IMR-90 (cell line): ENCODE measurements around the gene AJAP1. TPM values are rescaled to one million over a fixed set of nuclear protein-coding genes. Genes with fewer than 3 reads are reported as not detected.

Source experiments
- ATAC-seq: fragments of 200-7000 bp; cut with Tn5 transposase; 2 replicates; pipeline ENCODE4 v1.9.1; 2020; ENCODE audit warnings: low read depth, mild to moderate bottlenecking, moderate library complexity
- BruUV-seq: library from RNA; stranded (reverse); fragments of 400-500 nt; replicated peaks from 2 replicates; lab custom pipeline; 2021; lab: Mats Ljungman, UMichigan
- CTCF ChIA-PET: fragments of 300-600 bp; formaldehyde crosslinking; extraction: SDS; loops from one replicate; lab custom pipeline; 2021; ENCODE audit warnings: antibody characterized with exemption; lab: Yijun Ruan, JAX
- POLR2A ChIA-PET: fragments of 300-600 bp; sonication (Branson Sonifier 250); formaldehyde crosslinking; loops from one replicate; lab custom pipeline; 2022; ENCODE audit warnings: antibody characterized with exemption; ENCODE audit not compliant: unreplicated experiment; lab: Charles Lee
- DNase-seq: peaks from one replicate; pipeline ENCODE4 v3.0.0; 2013
- H2AFZ ChIP-seq: replicated peaks from 2 replicates; pipeline ENCODE3; 2013; ENCODE audit warnings: low read length, mild to moderate bottlenecking; ENCODE audit not compliant: poor library complexity
- H2AK5ac ChIP-seq: 2 replicates; pipeline ENCODE4 v1.6.1; 2013; ENCODE audit warnings: low read depth, low read length, inconsistent platforms
- H2AK9ac ChIP-seq: replicated peaks from 2 replicates; pipeline ENCODE3; 2013; ENCODE audit warnings: mild to moderate bottlenecking, low read depth, low read length, moderate library complexity; ENCODE audit not compliant: poor library complexity
- H2BK120ac ChIP-seq: 2 replicates; pipeline ENCODE4 v1.6.1; 2013; ENCODE audit warnings: low read depth, low read length, inconsistent platforms
- H2BK15ac ChIP-seq: 3 replicates; pipeline ENCODE4 v1.6.1; 2013; ENCODE audit warnings: low read depth, low read length, inconsistent platforms
- H2BK20ac ChIP-seq: 2 replicates; pipeline ENCODE4 v1.6.1; 2013; ENCODE audit warnings: low read depth, mild to moderate bottlenecking, inconsistent platforms, low read length, moderate library complexity
- H2BK5ac ChIP-seq: 2 replicates; pipeline ENCODE4 v1.6.1; 2013; ENCODE audit warnings: mild to moderate bottlenecking, low read depth, low read length, inconsistent platforms; ENCODE audit not compliant: poor library complexity, severe bottlenecking
- H3K14ac ChIP-seq: replicated peaks from 2 replicates; pipeline ENCODE4 v1.6.1; 2013; ENCODE audit warnings: low read depth, low read length, inconsistent platforms
- H3K18ac ChIP-seq: 2 replicates; pipeline ENCODE4 v1.6.1; 2013; ENCODE audit warnings: low read depth, low read length, control low read depth
- H3K23ac ChIP-seq: 2 replicates; pipeline ENCODE4 v1.6.1; 2013; ENCODE audit warnings: low read depth, low read length, inconsistent platforms
- H3K27ac ChIP-seq: 2 replicates; pipeline ENCODE4 v1.5.1; 2013; ENCODE audit warnings: mild to moderate bottlenecking, control low read depth, low read length; ENCODE audit not compliant: insufficient read depth
- H3K27me3 ChIP-seq: 2 replicates; pipeline ENCODE4 v1.6.1; 2013; ENCODE audit warnings: low read length; ENCODE audit not compliant: control insufficient read depth, insufficient read depth
- H3K36me3 ChIP-seq: 2 replicates; pipeline ENCODE4 v1.6.1; 2013; ENCODE audit warnings: low read length, mixed read lengths; ENCODE audit not compliant: control insufficient read depth, insufficient read depth
- H3K4ac ChIP-seq: 2 replicates; pipeline ENCODE4 v1.6.1; 2013; ENCODE audit warnings: low read depth, low read length, inconsistent platforms
- H3K4me1 ChIP-seq: 2 replicates; pipeline ENCODE4 v1.6.1; 2013; ENCODE audit warnings: low read length, mixed read lengths; ENCODE audit not compliant: control insufficient read depth, insufficient read depth
- H3K4me2 ChIP-seq: 2 replicates; pipeline ENCODE4 v1.6.1; 2013; ENCODE audit warnings: low read depth, mild to moderate bottlenecking, control low read depth, low read length, moderate library complexity
- H3K4me3 ChIP-seq: 2 replicates; pipeline ENCODE4 v1.5.1; 2013; ENCODE audit warnings: low read depth, mild to moderate bottlenecking, control low read depth, low read length, moderate library complexity; ENCODE audit not compliant: insufficient read depth
- H3K56ac ChIP-seq: 2 replicates; pipeline ENCODE4 v1.6.1; 2013; ENCODE audit warnings: low read length, inconsistent platforms; ENCODE audit not compliant: insufficient read depth; ENCODE audit errors: extremely low read depth
- H3K79me1 ChIP-seq, 2 experiments: 2 replicates each; pipeline ENCODE4 v1.6.1; 2013; ENCODE audit warnings: low read length in 2 of 2, inconsistent platforms in 1 of 2, low read depth in 1 of 2
- H3K9ac ChIP-seq: 2 replicates; pipeline ENCODE4 v1.6.1; 2013; ENCODE audit warnings: low read depth, low read length, control low read depth
- H3K9me1 ChIP-seq: 2 replicates; pipeline ENCODE4 v1.6.1; 2013; ENCODE audit warnings: low read length, inconsistent platforms; ENCODE audit not compliant: insufficient read depth
- H3K9me3 ChIP-seq: 2 replicates; pipeline ENCODE4 v1.6.1; 2013; ENCODE audit warnings: low read length; ENCODE audit not compliant: control insufficient read depth, insufficient read depth
- H4K20me1 ChIP-seq: 2 replicates; pipeline ENCODE4 v1.6.1; 2013; ENCODE audit warnings: low read length, inconsistent platforms; ENCODE audit not compliant: insufficient read depth
- H4K5ac ChIP-seq: 2 replicates; pipeline ENCODE4 v1.6.1; 2013; ENCODE audit warnings: mild to moderate bottlenecking, low read depth, low read length, control low read depth
- H4K8ac ChIP-seq, 2 experiments: 2 replicates each; pipeline ENCODE4 v1.6.1; 2013; ENCODE audit warnings: low read depth in 2 of 2, low read length in 2 of 2, control low read depth in 1 of 2, inconsistent platforms in 1 of 2
- H4K91ac ChIP-seq: 2 replicates; pipeline ENCODE4 v1.6.1; 2013; ENCODE audit warnings: low read depth, low read length, inconsistent platforms; ENCODE audit not compliant: insufficient read depth
- SMC3 ChIP-seq: fragments of 150-350 bp; IDR thresholded peaks from 2 replicates; pipeline ENCODE4 v1.6.1; 2016; ENCODE audit warnings: low read depth, mild to moderate bottlenecking, antibody characterized with exemption, low read length, moderate library complexity
- WGBS, 2 experiments: methylation state at CpG; one replicate each; pipeline versions ENCODE4 v1.1.5 to v1.1.7; 2013; ENCODE audit warnings: missing lambda C conversion rate in 2 of 2; ENCODE audit not compliant: insufficient read length in 1 of 2; ENCODE audit errors: extremely low coverage in 2 of 2; 5-methylcytosine and 5-hydroxymethylcytosine counted together
- dilution Hi-C: fragments of 300-500 bp; cut with HindIII; formaldehyde crosslinking; loops from one replicate; pipeline ENCODE4 v1.14.3; 2018; ENCODE audit warnings: low sequenced_read_pairs; ENCODE audit not compliant: unreplicated experiment
- in situ Hi-C: fragments of 300-500 bp; cut with MboI; formaldehyde crosslinking; loops from 3 replicates; pipeline ENCODE4 v1.14.3; 2019; ENCODE audit warnings: low sequenced_read_pairs, inconsistent platforms, mixed read lengths
- intact Hi-C: fragments of 100-400 bp; cut with micrococcal nuclease; formaldehyde crosslinking; loops from 2 replicates; pipeline ENCODE4 v1.10.0; 2022
- polyA plus RNA-seq, 3 experiments: library from polyadenylated mRNA; depleted of rRNA; stranded (reverse); fragments of >200 nt; gene quantifications; 2 replicates each; pipeline ENCODE4 v1.2.3, GENCODE V29; 2012; ENCODE audit warnings: low replicate concordance in 1 of 3
- total RNA-seq: library from RNA; depleted of rRNA; stranded (reverse); fragments of >200 nt; gene quantifications from 2 replicates; pipeline ENCODE4 v1.2.3, GENCODE V29; 2012

The AJAP1 gene
- total and polyA plus RNA-seq, 2 of the 4 experiments (the other 2 are of a cell fraction): under 0.01 to 0.02 TPM

- Histone ChIP-seq H3K23ac (no peak overlapping the region), H2BK120ac (no peak overlapping the region), H3K4me2 (no peak overlapping the region), H4K8ac (no peak overlapping the region), H2BK5ac (no peak overlapping the region), H4K5ac (no peak overlapping the region), H3K9me1 (no peaks in the 10 kb centered on the region), H2AK5ac (no peak overlapping the region), H2AFZ (no peak overlapping the region), H3K27me3 (no peaks in the 10 kb centered on the region), H3K9me3 (peaks cover 48% of the 10 kb centered on the region), H3K18ac (no peak overlapping the region), H3K56ac (no peak overlapping the region), H3K9ac (no peak overlapping the region), H3K14ac (no peak overlapping the region), H2BK20ac (no peak overlapping the region), H2AK9ac (no peak overlapping the region), H3K4me1 (no peaks in the 10 kb centered on the region), H4K91ac (no peak overlapping the region), H4K20me1 (no peaks in the 10 kb centered on the region), H3K36me3 (no peaks in the 10 kb centered on the region), H3K4me3 (no peak overlapping the region), H3K79me1 (no peaks in the 10 kb centered on the region), H3K4ac (no peak overlapping the region), H3K27ac (no peak overlapping the region), H2BK15ac (no peak overlapping the region)
- dilution Hi-C loops (no loop called here), intact Hi-C loops (no loop called here), in situ Hi-C loops (no loop called here)
- BruUV-seq: no TSS peak
- ChIA-PET CTCF (no interaction called here), POLR2A (no interaction called here)
- DNase-seq: no peak
- no peak for ATAC-seq
- WGBS, 2 experiments: 63% methylated on average over 8 of the region's 15 CpGs; no CpG with 5 or more reads in 1 of the 2 experiments
- TF ChIP-seq SMC3: no peak
These were observed 39.3 kb upstream of the AJAP1 start for GRCh38 chr1:4615138-4615470.
